Neural cell (in vitro differentiated cells): ENCODE data around the gene IGBP1.

ENCODE experiments used
- CTCF ChIP-seq: fragments of 450-650 bp; IDR thresholded peaks from 2 replicates; pipeline ENCODE4 v1.5.1; 2014; ENCODE audit warnings: antibody characterized with exemption, mild to moderate bottlenecking, moderate library complexity; ENCODE audit not compliant: poor library complexity, severe bottlenecking
- EP300 ChIP-seq: fragments of 450-650 bp; conservative IDR thresholded peaks from 2 replicates; pipeline ENCODE4 v1.6.1; 2014; ENCODE audit warnings: antibody characterized with exemption, mild to moderate bottlenecking, moderate library complexity; ENCODE audit not compliant: poor library complexity, severe bottlenecking
- EZH2 ChIP-seq: fragments of 200-600, 300-800 bp; shearing (Covaris generic), sonication (generic); IDR thresholded peaks from 2 replicates; pipeline ENCODE4 v1.6.1; 2014; ENCODE audit warnings: antibody characterized with exemption, low read length, borderline replicate concordance, mild to moderate bottlenecking; ENCODE audit not compliant: insufficient read depth, poor library complexity, severe bottlenecking
- MXI1 ChIP-seq: fragments of 450-650 bp; conservative IDR thresholded peaks from 2 replicates; pipeline ENCODE4 v1.6.1; 2014; ENCODE audit warnings: antibody characterized with exemption, mild to moderate bottlenecking; ENCODE audit not compliant: poor library complexity, severe bottlenecking
- POLR2AphosphoS5 ChIP-seq: IDR thresholded peaks from 2 replicates; pipeline ENCODE4 v1.6.1; 2012
- RAD21 ChIP-seq: fragments of 450-650 bp; conservative IDR thresholded peaks from 2 replicates; pipeline ENCODE4 v1.6.1; 2014; ENCODE audit warnings: antibody characterized with exemption, mild to moderate bottlenecking, moderate library complexity
- REST ChIP-seq: IDR thresholded peaks from 2 replicates; pipeline ENCODE4 v1.6.1; 2012; ENCODE audit warnings: borderline replicate concordance
- SMC3 ChIP-seq: fragments of 450-650 bp; conservative IDR thresholded peaks from 2 replicates; pipeline ENCODE4 v1.6.1; 2014; ENCODE audit warnings: antibody characterized with exemption, mild to moderate bottlenecking, moderate library complexity; ENCODE audit not compliant: poor library complexity
- TAF1 ChIP-seq: IDR thresholded peaks from 2 replicates; pipeline ENCODE4 v1.6.1; 2012; ENCODE audit warnings: low read depth

- TF ChIP-seq CTCF (no peak), REST (no peak), RAD21 (no peak), MXI1 (no peak), EP300 (no peak), TAF1 (no peak), EZH2 (no peak), SMC3 (no peak), POLR2AphosphoS5 (no peak)
Observed at GRCh38 chrX:70132877-70133302, 357 bp upstream of the IGBP1 start.
